IPS DF 6.9 (cell line): Measurements from ENCODE around the gene ERAP2.

Source experiments
- DNase-seq: peaks from one replicate; pipeline ENCODE4 v3.0.0-alpha.2; 2013; ENCODE audit warnings: low read depth, low spot score
- H3K27ac ChIP-seq: one replicate; pipeline ENCODE4 v1.5.1; 2013; ENCODE audit warnings: low read length, control low read depth
- H3K27me3 ChIP-seq: 2 replicates; pipeline ENCODE4 v1.6.1; 2013; ENCODE audit warnings: mild to moderate bottlenecking, low read length; ENCODE audit not compliant: control insufficient read depth, insufficient read depth
- H3K36me3 ChIP-seq: 2 replicates; pipeline ENCODE4 v1.6.1; 2013; ENCODE audit warnings: low read length; ENCODE audit not compliant: control insufficient read depth, insufficient read depth
- H3K4me1 ChIP-seq: 2 replicates; pipeline ENCODE4 v1.6.1; 2013; ENCODE audit warnings: low read length; ENCODE audit not compliant: control insufficient read depth, insufficient read depth
- H3K4me3 ChIP-seq: 2 replicates; pipeline ENCODE4 v1.5.1; 2013; ENCODE audit warnings: mild to moderate bottlenecking, low read length
- H3K9me3 ChIP-seq: 2 replicates; pipeline ENCODE4 v1.6.1; 2013; ENCODE audit warnings: low read length, inconsistent platforms; ENCODE audit not compliant: control insufficient read depth, insufficient read depth
- WGBS: extraction: QIAGEN DNeasy Blood & Tissue Kit; methylation state at CpG from one replicate; pipeline ENCODE4 v1.1.7; 2013; ENCODE audit warnings: mixed read lengths, missing lambda C conversion rate; ENCODE audit not compliant: insufficient read length, insufficient coverage; 5-methylcytosine and 5-hydroxymethylcytosine counted together

The ERAP2 gene

DNA sequence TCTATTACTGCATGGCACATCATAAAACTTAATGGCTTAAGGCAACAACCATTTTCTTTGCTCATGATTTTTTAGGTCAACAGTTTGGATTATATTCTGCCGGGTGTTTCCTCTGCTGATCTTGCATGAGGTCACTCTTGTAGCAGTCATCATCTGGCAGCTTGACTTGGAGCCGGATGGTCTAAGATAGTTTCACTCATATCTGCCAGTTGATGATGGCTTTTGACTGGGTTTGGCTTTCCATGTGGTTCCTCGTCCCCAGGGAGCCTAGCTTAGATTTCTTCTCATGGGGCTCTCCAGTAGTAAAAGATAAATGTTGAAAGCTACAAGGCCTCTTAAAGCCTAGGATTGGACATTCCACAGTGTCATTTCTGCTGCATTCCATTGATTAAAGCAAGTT is 87.0 kb downstream of the ERAP2 start:
- whole genome bisulfite sequencing = no CpG with 5 or more reads among the region's 3 CpGs
- no peaks in the 10 kb centered on the region; the same call in 1 of the 2 replicates for H3K27me3 ChIP-seq
- DNase-seq = no peak
- no peak overlapping the region for H3K4me3 ChIP-seq
- H3K9me3 ChIP-seq = no peaks in the 10 kb centered on the region
- H3K4me1 ChIP-seq = no peaks in the 10 kb centered on the region
- H3K36me3 ChIP-seq = no peaks in the 10 kb centered on the region
- no peak overlapping the region for H3K27ac ChIP-seq

DNA sequence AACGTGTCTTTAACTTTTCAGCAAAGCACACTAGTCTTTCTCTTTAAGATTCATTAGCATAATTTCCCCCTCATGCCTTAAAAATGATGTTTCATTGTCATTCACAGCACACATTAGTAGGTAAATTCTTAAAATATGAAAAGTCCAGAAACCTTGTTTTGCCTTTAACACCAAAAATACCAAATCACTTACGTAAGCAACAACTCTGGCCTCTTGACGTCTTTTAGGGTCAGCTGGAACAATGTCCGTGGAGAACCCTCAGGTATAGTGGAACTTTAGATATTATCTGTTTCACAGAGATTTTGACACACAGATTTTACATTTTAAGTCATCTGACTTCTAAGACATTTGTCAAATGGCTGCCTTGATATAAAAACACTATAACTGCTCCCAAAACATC is 90.5 kb downstream of the ERAP2 start:
- Histone ChIP-seq H3K36me3 (no peaks in the 10 kb centered on the region), H3K27ac (no peak overlapping the region), H3K4me1 (no peaks in the 10 kb centered on the region), H3K9me3 (no peaks in the 10 kb centered on the region), H3K4me3 (no peak overlapping the region), H3K27me3 (no peaks in the 10 kb centered on the region; the same call in 1 of the 2 replicates)
- no peak for DNase-seq
- WGBS = no CpG with 5 or more reads among the region's 4 CpGs

GRCh38 chr5:96967400-96967799 is 91.1 kb downstream of the ERAP2 start:
- Histone ChIP-seq H3K36me3 (no peaks in the 10 kb centered on the region), H3K9me3 (no peaks in the 10 kb centered on the region), H3K27ac (no peak overlapping the region), H3K4me1 (no peaks in the 10 kb centered on the region), H3K4me3 (no peak overlapping the region), H3K27me3 (no peaks in the 10 kb centered on the region; the same call in 1 of the 2 replicates)
- no peak for DNase-seq
- no CpG with 5 or more reads among the region's 1 CpG for WGBS

DNA sequence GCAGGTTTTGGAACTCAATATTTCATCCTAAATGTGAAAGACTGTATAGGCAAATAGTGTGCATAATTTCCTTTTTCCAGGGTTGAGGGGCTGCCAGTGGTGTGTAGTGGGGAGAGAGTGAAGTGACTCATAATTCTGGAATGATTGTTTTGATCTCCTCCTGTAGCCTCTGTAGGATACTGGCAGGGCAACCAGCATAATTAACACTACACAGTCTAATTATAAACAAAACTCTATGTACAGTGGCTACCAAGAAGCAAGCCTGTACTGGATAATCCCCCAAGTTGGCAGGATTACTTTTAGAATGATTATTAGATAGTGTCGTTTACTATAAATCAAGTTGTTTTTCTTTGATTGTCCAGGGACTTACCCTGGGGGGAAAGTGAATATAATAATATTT is 91.8 kb downstream of the ERAP2 start:
- no peaks in the 10 kb centered on the region for H3K9me3 ChIP-seq
- no peak for DNase-seq
- no CpG with 5 or more reads among the region's 1 CpG for WGBS
- no peaks in the 10 kb centered on the region for H3K27me3 ChIP-seq
- no peak overlapping the region for H3K4me3 ChIP-seq
- H3K36me3 ChIP-seq = no peaks in the 10 kb centered on the region
- H3K4me1 ChIP-seq = no peaks in the 10 kb centered on the region
- H3K27ac ChIP-seq = no peak overlapping the region

DNA sequence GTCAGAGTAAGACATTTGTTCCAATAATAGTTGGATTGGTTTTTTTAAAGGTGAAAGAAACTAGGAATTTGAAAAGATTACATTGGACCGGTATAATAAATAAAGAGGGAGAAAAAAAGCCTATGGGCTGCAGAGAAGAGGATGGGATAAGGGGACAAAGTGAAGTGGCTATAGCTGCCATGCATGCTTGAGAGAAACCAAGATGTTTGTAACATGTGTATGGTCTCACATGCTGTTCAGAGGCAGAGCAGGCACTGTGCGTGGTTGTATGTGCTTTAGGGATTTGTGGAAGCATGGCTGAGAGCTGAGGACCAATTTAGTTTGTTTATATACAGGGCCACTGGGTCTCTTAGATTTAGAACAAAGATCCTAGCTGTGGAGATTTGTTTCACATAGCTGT is 92.3 kb downstream of the ERAP2 start:
- DNase-seq = no peak
- no peaks in the 10 kb centered on the region for H3K4me1 ChIP-seq
- WGBS = 100% methylated on average over 1 of the region's 2 CpGs
- no peak overlapping the region for H3K4me3 ChIP-seq
- H3K27me3 ChIP-seq = no peaks in the 10 kb centered on the region
- no peaks in the 10 kb centered on the region for H3K9me3 ChIP-seq
- H3K27ac ChIP-seq = no peak overlapping the region
- H3K36me3 ChIP-seq = no peaks in the 10 kb centered on the region
